HCT116 (cell line): ENCODE results near the gene IL17REL. TPM values are rescaled to one million over a fixed set of nuclear protein-coding genes. Genes with fewer than 3 reads are reported as not detected.

Source experiments
- microRNA-seq: library from miRNA; unstranded; fragments of <30 nt; microRNA quantifications from one replicate; pipeline ENCODE4, GENCODE V29; 2016; ENCODE audit warnings: borderline number of aligned reads
- total RNA-seq: library from RNA; stranded (reverse); gene quantifications from one replicate; pipeline ENCODE4 v1.2.1, GENCODE V29; 2021; ENCODE audit not compliant: unreplicated experiment

IL17REL gene
- total RNA-seq, 1 experiment from 2014 or later = not detected

Small RNA genes lying within 50 kb of the gene (microRNA-seq; reads per million reads assigned to microRNA genes)
- gene MIR6821 = not detected

Other genes with a start within 250 kb of the IL17REL start
- 31.3 TPM for gene BRD1, start 184.9 kb downstream of the IL17REL start, total RNA-seq
- gene ZBED4, start 158.9 kb downstream of the IL17REL start, total RNA-seq = 21.6 TPM
- 16.6 TPM for gene ALG12, start 94.3 kb downstream of the IL17REL start, total RNA-seq
- gene CRELD2, start 94.1 kb downstream of the IL17REL start, total RNA-seq = 45.8 TPM
- gene PIM3, start 52.0 kb downstream of the IL17REL start, total RNA-seq = 116 TPM
- not detected for gene TTLL8, start 45.5 kb upstream of the IL17REL start, total RNA-seq
- gene MLC1, start 72.7 kb upstream of the IL17REL start, total RNA-seq = not detected
- gene MOV10L1, start 77.2 kb upstream of the IL17REL start, total RNA-seq = not detected
- gene PANX2, start 158.0 kb upstream of the IL17REL start, total RNA-seq = 8.0 TPM
- gene TRABD, start 173.1 kb upstream of the IL17REL start, total RNA-seq = 90.3 TPM
- gene SELENOO, start 188.2 kb upstream of the IL17REL start, total RNA-seq = 29.6 TPM
- 38.6 TPM for gene TUBGCP6, start 232.3 kb upstream of the IL17REL start, total RNA-seq
- gene HDAC10, start 238.5 kb upstream of the IL17REL start, total RNA-seq = 67.5 TPM
- gene MAPK12, start 248.9 kb upstream of the IL17REL start, total RNA-seq = 86.7 TPM